GM12878 (cell line): ENCODE results near the gene MRPL36. TPM values are rescaled to one million over a fixed set of nuclear protein-coding genes. Genes with fewer than 3 reads are reported as not detected.

ENCODE experiments used
- ATAC-seq: fragments of 200-7000 bp; cut with Tn5 transposase; 3 replicates; pipeline ENCODE4 v1.9.1; 2020; ENCODE audit warnings: mild to moderate bottlenecking, moderate library complexity
- BruUV-seq: library from RNA; stranded (reverse); fragments of 400-500 nt; replicated peaks from 2 replicates; lab custom pipeline; 2021; lab: Mats Ljungman, UMichigan
- CTCF ChIA-PET: fragments of 300-600 bp; sonication (Branson Sonifier 250); formaldehyde crosslinking; extraction: SDS; loops from one replicate; lab custom pipeline; 2021; ENCODE audit warnings: inconsistent platforms; lab: Yijun Ruan, JAX
- POLR2A ChIA-PET: fragments of 350-600 bp; formaldehyde crosslinking; extraction: SDS; loops from one replicate; lab custom pipeline; 2021; ENCODE audit warnings: inconsistent platforms; lab: Charles Lee
- RAD21 ChIA-PET: fragments of 300-600 bp; sonication (Branson Sonifier 250); formaldehyde crosslinking; loops from one replicate; lab custom pipeline; 2023; ENCODE audit warnings: antibody characterized with exemption; ENCODE audit not compliant: unreplicated experiment; lab: Charles Lee
- SMC1A ChIA-PET: fragments of 300-600 bp; sonication (Branson Sonifier 250); formaldehyde crosslinking; loops from one replicate; lab custom pipeline; 2023; ENCODE audit not compliant: unreplicated experiment, uncharacterized antibody; lab: Charles Lee
- DNase-seq: peaks from one replicate; pipeline ENCODE4 v3.0.0-alpha.2; 2011; ENCODE audit warnings: low read depth, low spot score
- FAIRE-seq: peaks from 3 replicates; lab custom pipeline; 2011; peaks lifted over from hg19 to GRCh38; lab: Jason Lieb, UNC
- H2AFZ ChIP-seq: 2 replicates; pipeline ENCODE4 v1.6.0; 2011; ENCODE audit warnings: low read depth, low read length, control low read depth; ENCODE audit not compliant: control insufficient read depth
- H3K27ac ChIP-seq: 2 replicates; pipeline ENCODE4 v1.5.1; 2011; ENCODE audit warnings: control low read depth; ENCODE audit not compliant: control insufficient read depth, insufficient read depth
- H3K27me3 ChIP-seq, 2 experiments: replicated peaks in 1 of 2; 2 replicates each; pipeline versions ENCODE4 v1.6.0 to v1.6.1; 2011; ENCODE audit warnings: low read length in 1 of 2; ENCODE audit not compliant: control insufficient read depth in 2 of 2, insufficient read depth in 2 of 2
- H3K36me3 ChIP-seq, 2 experiments: 2 replicates each; pipeline ENCODE4 v1.5.1; 2011; ENCODE audit warnings: low read length in 1 of 2; ENCODE audit not compliant: control insufficient read depth in 2 of 2, insufficient read depth in 2 of 2
- H3K4me1 ChIP-seq: 2 replicates; pipeline ENCODE4 v1.6.1; 2011; ENCODE audit warnings: mild to moderate bottlenecking, low read length, moderate library complexity, mixed read lengths; ENCODE audit not compliant: control insufficient read depth, insufficient read depth
- H3K4me2 ChIP-seq: 2 replicates; pipeline ENCODE4 v1.6.0; 2011; ENCODE audit warnings: control low read depth; ENCODE audit not compliant: control insufficient read depth, insufficient read depth
- H3K4me3 ChIP-seq: fragments of 200-600 bp; sonication (generic); 2 replicates; pipeline ENCODE4 v1.5.1; 2016
- H3K79me2 ChIP-seq: 2 replicates; pipeline ENCODE4 v1.6.0; 2011; ENCODE audit warnings: low read length; ENCODE audit not compliant: control insufficient read depth, insufficient read depth
- H3K9ac ChIP-seq: 2 replicates; pipeline ENCODE4 v1.8.0; 2011; ENCODE audit warnings: low read length, control low read depth, mixed read lengths; ENCODE audit not compliant: control insufficient read depth, insufficient read depth
- H3K9me3 ChIP-seq: replicated peaks from 3 replicates; pipeline ENCODE4 v1.5.1; 2011; ENCODE audit warnings: mild to moderate bottlenecking, low read length; ENCODE audit not compliant: control insufficient read depth, insufficient read depth
- H4K20me1 ChIP-seq: 2 replicates; pipeline ENCODE4 v1.6.0; 2011; ENCODE audit not compliant: control insufficient read depth, insufficient read depth
- CBX3 ChIP-seq: fragments of 200-600 bp; sonication (generic); IDR thresholded peaks from 2 replicates; pipeline ENCODE4 v1.6.1; 2016; ENCODE audit warnings: low read depth, borderline replicate concordance
- CEBPB ChIP-seq, 2 experiments: fragments of 150-350 bp in 1 of 2; IDR thresholded peaks; 2 replicates each; pipeline ENCODE4 v1.6.1; 2012 to 2014; ENCODE audit warnings: low read depth in 2 of 2, low read length in 2 of 2, borderline replicate concordance in 1 of 2, inconsistent platforms in 1 of 2
- E2F4 ChIP-seq: IDR thresholded peaks from 2 replicates; pipeline ENCODE4 v1.6.1; 2012; ENCODE audit warnings: low read depth, low read length, improper control_type of control experiment
- EGR1 ChIP-seq, 2 experiments: IDR thresholded peaks; 1 replicate in 1 of 2; 2 replicates in 1 of 2; pipeline ENCODE4 v1.6.1; 2011 to 2012; ENCODE audit warnings: low read depth in 2 of 2, low read length in 2 of 2, borderline replicate concordance in 1 of 2, mild to moderate bottlenecking in 1 of 2, moderate library complexity in 1 of 2
- ELK1 ChIP-seq: IDR thresholded peaks from 2 replicates; pipeline ENCODE4 v1.6.1; 2012; ENCODE audit warnings: low read depth, low read length, improper control_type of control experiment
- HCFC1 ChIP-seq: fragments of 150-350 bp; IDR thresholded peaks from 2 replicates; pipeline ENCODE4 v1.6.1; 2014; ENCODE audit warnings: low read length
- HDGF ChIP-seq: fragments of 450-650 bp; IDR thresholded peaks from 2 replicates; pipeline ENCODE4 v1.6.1; 2016; ENCODE audit warnings: antibody characterized with exemption
- KDM1A ChIP-seq: fragments of 200-600 bp; sonication (generic); IDR thresholded peaks from 2 replicates; pipeline ENCODE4 v1.6.1; 2016; ENCODE audit warnings: borderline replicate concordance
- MEF2A ChIP-seq: IDR thresholded peaks from 2 replicates; pipeline ENCODE4 v1.6.1; 2011; ENCODE audit warnings: low read depth, mild to moderate bottlenecking, low read length, moderate library complexity; ENCODE audit not compliant: insufficient read depth
- NFIC ChIP-seq: IDR thresholded peaks from 2 replicates; pipeline ENCODE4 v1.6.1; 2012; ENCODE audit warnings: low read depth, mild to moderate bottlenecking, inconsistent platforms, low read length, moderate library complexity
- REST ChIP-seq: IDR thresholded peaks from 2 replicates; pipeline ENCODE4 v1.6.1; 2012; ENCODE audit warnings: mild to moderate bottlenecking, low read depth, low read length
- SPI1 ChIP-seq: IDR thresholded peaks from 2 replicates; pipeline ENCODE4 v1.6.1; 2011; ENCODE audit warnings: low read depth, mild to moderate bottlenecking, low read length, moderate library complexity, borderline replicate concordance; ENCODE audit not compliant: insufficient read depth
- ZBTB40 ChIP-seq: fragments of 450-650 bp; IDR thresholded peaks from 2 replicates; pipeline ENCODE4 v1.6.1; 2016; ENCODE audit warnings: mild to moderate bottlenecking, moderate library complexity, borderline replicate concordance
- WGBS: methylation state at CpG from one replicate; pipeline ENCODE4 v1.1.6; 2016; ENCODE audit warnings: low lambda C conversion rate; ENCODE audit not compliant: insufficient replicate concordance, insufficient coverage; ENCODE audit errors: missing lambda C conversion rate; 5-methylcytosine and 5-hydroxymethylcytosine counted together
- in situ Hi-C: fragments of 300-500 bp; cut with MboI; formaldehyde crosslinking; loops from 9 replicates; pipeline ENCODE4 v1.14.3; 2018; ENCODE audit warnings: mixed read lengths
- intact Hi-C: fragments of 100-400 bp; cut with micrococcal nuclease; formaldehyde crosslinking; loops from one replicate; pipeline ENCODE4 v1.14.2; 2022; ENCODE audit not compliant: unreplicated experiment
- polyA plus RNA-seq, 11 experiments: library from polyadenylated mRNA; depleted of rRNA in 4 of 11; unstranded in 6 of 11; stranded (reverse) in 5 of 11; fragments of >200 nt; fragmentation: Nextera tagmentation in 4 of 11; fragmentation: Illumina TruSeq in 1 of 11; extraction: Ambion mirVana in 4 of 11; extraction: Trizol in 1 of 11; gene quantifications; 1 replicate in 1 of 11; 2 replicates in 10 of 11; pipeline versions ENCODE4 v1.2.1 to v1.2.3, GENCODE V29; 2011 to 2016; ENCODE audit warnings: inconsistent platforms in 2 of 11, missing spikeins in 2 of 11, low read depth in 1 of 11
- total RNA-seq, 4 experiments: library from RNA; depleted of rRNA in 3 of 4; stranded (reverse); fragments of >200 nt in 3 of 4; fragmentation: Illumina TruSeq in 1 of 4; extraction: Trizol in 1 of 4; gene quantifications; 2 replicates each; pipeline versions ENCODE4 v1.2.1 to v1.2.3, GENCODE V29; 2013 to 2021

The MRPL36 gene
- total and polyA plus RNA-seq, 10 of the 15 experiments (the other 5 are each of a cell fraction or from before 2014, with no cell fraction given), result 89.2 to 559 (median 152) TPM

GRCh38 chr5:1769752-1770442 lies 29.7 kb downstream of the MRPL36 start:
- ATAC-seq (no peak), FAIRE-seq (no peak), DNase-seq (no peak)
- H3K79me2 ChIP-seq, result no peaks in the 10 kb centered on the region
- no peak overlapping the region for H3K4me3 ChIP-seq
- no peaks in the 10 kb centered on the region for H3K36me3 ChIP-seq
- H4K20me1 ChIP-seq, result no peaks in the 10 kb centered on the region
- H3K4me1 ChIP-seq, result no peaks in the 10 kb centered on the region; the same call in 1 of the 2 replicates
- no peak overlapping the region for H3K27ac ChIP-seq
- no peak overlapping the region for H3K9ac ChIP-seq
- H2AFZ ChIP-seq, result no peak overlapping the region
- SMC1A ChIA-PET, result no interaction called here
- in situ Hi-C loops, result no loop called here
- no peak overlapping the region for H3K4me2 ChIP-seq
- H3K9me3 ChIP-seq, result no peaks in the 10 kb centered on the region; the same call in 2 of the 3 replicates
- BruUV-seq, result no TSS peak
- no peaks in the 10 kb centered on the region; a peak in 1 of 4 replicates for H3K27me3 ChIP-seq
- POLR2A ChIA-PET, result no interaction called here
- RAD21 ChIA-PET, result no interaction called here
- WGBS, result 74% methylated on average over 30 of the region's 30 CpGs
- CTCF ChIA-PET, result no interaction called here
- intact Hi-C loops, result no loop called here
- TF ChIP-seq CEBPB (IDR thresholded peaks at IDR 0.05; ENCODE audit: borderline replicate concordance in 1 of 2, low read depth in 2 of 2, low read length in 2 of 2), result no peak
- TF ChIP-seq SPI1, result no peak
- TF ChIP-seq MEF2A, result no peak
- TF ChIP-seq KDM1A, result no peak
- no peak for TF ChIP-seq HCFC1
- no peak for TF ChIP-seq CBX3
- no peak for TF ChIP-seq HDGF
- no peak for TF ChIP-seq E2F4
- no peak for TF ChIP-seq NFIC
- no peak for TF ChIP-seq REST
- TF ChIP-seq EGR1 (IDR thresholded peaks at IDR 0.05; ENCODE audit: borderline replicate concordance in 1 of 2, low read depth in 2 of 2, low read length in 2 of 2), result no peak
- TF ChIP-seq ELK1, result no peak
- no peak for TF ChIP-seq ZBTB40
